Nephron progenitor cell (in vitro differentiated cells): ENCODE results near the gene CMYA5.

Experiments used
- DNase-seq: peaks from one replicate; pipeline ENCODE4 v3.0.0; 2021
- H3K27ac Mint-ChIP-seq: 2 replicates; pipeline ENCODE4 v1.8.0; 2021; ENCODE audit warnings: mild to moderate bottlenecking, moderate library complexity, mixed read lengths
- H3K27me3 Mint-ChIP-seq: 2 replicates; pipeline ENCODE4 v1.8.0; 2021; ENCODE audit warnings: mild to moderate bottlenecking, low read depth, mixed read lengths; ENCODE audit not compliant: poor library complexity
- H3K36me3 Mint-ChIP-seq: 2 replicates; pipeline ENCODE4 v1.8.0; 2021; ENCODE audit warnings: low read depth, mixed read lengths
- H3K4me1 Mint-ChIP-seq: 2 replicates; pipeline ENCODE4 v1.8.0; 2021; ENCODE audit warnings: mixed read lengths
- H3K4me3 Mint-ChIP-seq: 2 replicates; pipeline ENCODE4 v1.8.0; 2021; ENCODE audit warnings: mild to moderate bottlenecking, moderate library complexity, mixed read lengths
- H3K9me3 Mint-ChIP-seq: 2 replicates; pipeline ENCODE4 v1.8.0; 2021; ENCODE audit warnings: mild to moderate bottlenecking, moderate library complexity, mixed read lengths
- TF ChIP-seq, protein P1 (sequence below): fragments of 200-600 bp; sonication (generic); IDR thresholded peaks from 2 replicates; pipeline ENCODE4 v1.5.0; 2021; ENCODE audit warnings: antibody characterized with exemption

CMYA5 gene

DNA sequence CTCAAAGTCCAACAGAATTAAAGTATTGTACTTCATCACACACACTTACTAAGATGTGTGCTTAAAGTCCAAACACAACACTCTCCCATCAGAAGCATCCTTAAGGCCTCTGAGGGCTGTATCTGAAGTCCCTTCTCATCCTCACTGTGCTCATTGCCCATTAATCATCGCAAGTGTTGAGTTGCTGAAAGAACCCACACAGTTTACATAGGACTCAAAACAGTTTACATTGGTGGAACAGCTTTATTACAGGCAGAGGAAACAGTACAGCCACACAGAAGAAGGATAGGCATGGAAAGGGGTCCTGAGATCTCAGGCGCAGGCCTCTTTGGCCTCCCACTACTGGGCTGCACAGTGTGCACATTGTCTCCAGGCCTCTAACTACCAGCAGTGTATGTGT is 113.4 kb downstream of the CMYA5 start:
- Mint-ChIP-seq H3K9me3 (no peaks in the 10 kb centered on the region), H3K4me1 (peaks cover 19% of the 10 kb centered on the region), H3K4me3 (no peak overlapping the region), H3K36me3 (peaks cover 11% of the 10 kb centered on the region), H3K27me3 (no peaks in the 10 kb centered on the region), H3K27ac (no peak overlapping the region)
- DNase-seq = no peak
- TF ChIP-seq, protein P1, sequence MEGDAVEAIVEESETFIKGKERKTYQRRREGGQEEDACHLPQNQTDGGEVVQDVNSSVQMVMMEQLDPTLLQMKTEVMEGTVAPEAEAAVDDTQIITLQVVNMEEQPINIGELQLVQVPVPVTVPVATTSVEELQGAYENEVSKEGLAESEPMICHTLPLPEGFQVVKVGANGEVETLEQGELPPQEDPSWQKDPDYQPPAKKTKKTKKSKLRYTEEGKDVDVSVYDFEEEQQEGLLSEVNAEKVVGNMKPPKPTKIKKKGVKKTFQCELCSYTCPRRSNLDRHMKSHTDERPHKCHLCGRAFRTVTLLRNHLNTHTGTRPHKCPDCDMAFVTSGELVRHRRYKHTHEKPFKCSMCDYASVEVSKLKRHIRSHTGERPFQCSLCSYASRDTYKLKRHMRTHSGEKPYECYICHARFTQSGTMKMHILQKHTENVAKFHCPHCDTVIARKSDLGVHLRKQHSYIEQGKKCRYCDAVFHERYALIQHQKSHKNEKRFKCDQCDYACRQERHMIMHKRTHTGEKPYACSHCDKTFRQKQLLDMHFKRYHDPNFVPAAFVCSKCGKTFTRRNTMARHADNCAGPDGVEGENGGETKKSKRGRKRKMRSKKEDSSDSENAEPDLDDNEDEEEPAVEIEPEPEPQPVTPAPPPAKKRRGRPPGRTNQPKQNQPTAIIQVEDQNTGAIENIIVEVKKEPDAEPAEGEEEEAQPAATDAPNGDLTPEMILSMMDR = no peak

DNA sequence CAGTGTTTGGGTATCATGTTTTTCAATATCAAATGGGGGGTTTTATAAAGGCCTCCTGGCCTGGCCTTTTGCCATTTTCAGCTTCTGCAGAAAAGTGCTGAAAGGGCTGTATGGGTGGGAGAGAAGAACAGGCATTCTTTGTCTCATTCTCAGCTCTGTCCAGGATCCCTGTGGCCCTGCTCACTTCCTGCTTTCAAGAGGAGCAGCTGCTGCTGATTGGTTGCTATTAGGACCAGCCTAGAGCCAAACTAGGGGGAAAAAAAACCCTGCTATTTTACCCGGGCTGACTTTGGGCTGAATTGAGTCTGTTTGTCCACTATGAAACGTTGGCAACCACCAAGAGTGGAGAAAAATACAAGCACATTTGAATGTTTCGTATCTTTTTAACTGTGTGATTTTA is 117.1 kb downstream of the CMYA5 start:
- Mint-ChIP-seq H3K27me3 (no peaks in the 10 kb centered on the region), H3K36me3 (peaks cover 3% of the 10 kb centered on the region), H3K9me3 (no peaks in the 10 kb centered on the region), H3K4me1 (peaks cover 19% of the 10 kb centered on the region), H3K27ac (no peak overlapping the region), H3K4me3 (no peak overlapping the region)
- DNase-seq = no peak
- TF ChIP-seq, protein P1 = no peak

DNA sequence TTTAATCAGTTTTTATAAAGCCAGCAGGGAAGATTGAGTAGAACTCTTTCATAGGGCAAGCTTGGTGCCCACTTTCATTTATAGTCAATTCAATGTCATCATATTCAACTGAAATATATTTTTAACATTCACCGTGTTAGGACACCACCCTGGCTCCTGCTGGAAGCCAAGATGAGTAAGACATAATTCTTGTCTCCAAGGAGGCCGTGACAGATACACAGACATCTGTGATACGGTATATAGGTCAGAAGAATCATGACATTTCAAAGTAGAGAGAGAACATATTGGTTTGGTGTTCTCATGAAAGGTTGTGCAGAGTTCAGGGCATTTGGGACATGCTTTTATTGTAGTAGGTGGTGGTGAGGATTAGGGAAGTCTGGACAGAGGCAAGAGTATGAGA is 120.1 kb downstream of the CMYA5 start:
- H3K4me1 Mint-ChIP-seq = peaks cover 8% of the 10 kb centered on the region
- DNase-seq = no peak
- no peaks in the 10 kb centered on the region for H3K9me3 Mint-ChIP-seq
- TF ChIP-seq, protein P1 = no peak
- no peaks in the 10 kb centered on the region for H3K36me3 Mint-ChIP-seq
- H3K27ac Mint-ChIP-seq = no peak overlapping the region
- no peak overlapping the region for H3K4me3 Mint-ChIP-seq
- no peaks in the 10 kb centered on the region for H3K27me3 Mint-ChIP-seq

DNA sequence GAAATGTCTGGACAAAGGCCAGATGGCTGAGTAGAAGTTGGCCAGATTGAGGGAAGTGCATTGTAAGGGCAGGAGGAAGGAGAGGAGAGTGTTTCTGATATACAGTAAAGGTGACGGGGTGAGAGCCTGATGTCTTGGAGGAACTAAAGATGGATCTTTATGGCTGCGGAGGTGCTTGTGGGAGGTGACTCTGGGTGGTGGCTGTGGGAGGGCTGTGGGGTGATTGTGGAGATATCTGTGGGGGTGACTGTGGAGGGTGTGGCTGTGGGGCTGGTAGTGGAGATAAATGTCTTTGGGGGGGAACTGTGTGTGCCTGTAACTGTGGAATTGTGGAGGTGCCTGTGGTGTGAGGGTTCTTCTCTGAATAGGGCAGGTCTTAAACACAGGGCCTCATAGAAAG is 121.4 kb downstream of the CMYA5 start:
- peaks cover 8% of the 10 kb centered on the region for H3K4me1 Mint-ChIP-seq
- H3K27ac Mint-ChIP-seq = no peak overlapping the region
- TF ChIP-seq, protein P1 = no peak
- DNase-seq = no peak
- H3K36me3 Mint-ChIP-seq = no peaks in the 10 kb centered on the region
- H3K9me3 Mint-ChIP-seq = no peaks in the 10 kb centered on the region
- no peak overlapping the region for H3K4me3 Mint-ChIP-seq
- H3K27me3 Mint-ChIP-seq = peaks cover 3% of the 10 kb centered on the region

DNA sequence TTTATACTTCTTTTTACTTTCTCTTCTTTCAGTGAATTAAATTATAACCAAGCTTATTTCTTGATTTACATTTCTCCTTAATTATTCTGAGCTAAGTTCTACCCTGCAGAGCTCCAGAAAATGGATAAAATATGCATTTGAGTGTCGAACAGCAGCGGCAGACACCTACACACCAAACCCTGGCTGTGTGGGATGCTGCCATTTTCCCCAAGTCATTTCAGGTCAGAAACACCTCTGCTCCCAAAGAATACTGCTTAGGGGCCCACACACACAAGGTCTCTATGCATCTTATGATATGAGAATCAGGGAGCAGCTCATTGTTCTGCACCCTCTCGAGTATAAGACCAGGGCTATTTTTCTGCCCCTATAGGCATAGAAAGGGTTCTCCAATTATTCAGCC is 122.3 kb downstream of the CMYA5 start:
- H3K9me3 Mint-ChIP-seq = no peaks in the 10 kb centered on the region
- TF ChIP-seq, protein P1 = no peak
- no peaks in the 10 kb centered on the region for H3K36me3 Mint-ChIP-seq
- H3K4me3 Mint-ChIP-seq = no peak overlapping the region
- no peak for DNase-seq
- no peak overlapping the region for H3K27ac Mint-ChIP-seq
- H3K4me1 Mint-ChIP-seq = peaks cover 2% of the 10 kb centered on the region
- peaks cover 6% of the 10 kb centered on the region for H3K27me3 Mint-ChIP-seq

DNA sequence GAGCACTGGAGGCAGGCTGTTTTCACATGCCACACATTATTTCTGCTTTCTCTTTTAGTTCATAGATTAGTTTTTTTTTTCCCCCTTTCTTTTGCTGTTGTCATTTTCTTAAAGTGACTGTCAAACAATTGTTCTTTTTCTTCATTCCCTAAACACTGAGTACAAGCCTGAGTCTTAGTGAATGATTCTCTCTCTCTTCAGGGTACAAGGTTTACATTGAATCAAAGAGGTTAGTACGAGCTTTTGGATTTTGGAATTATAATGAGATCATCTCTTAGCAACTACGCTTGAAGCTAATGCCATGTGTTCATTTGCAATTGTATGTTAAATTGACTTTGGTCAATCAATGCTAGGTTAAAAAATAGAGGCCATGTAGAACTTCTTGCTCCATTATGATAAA is 125.1 kb downstream of the CMYA5 start:
- no peak for DNase-seq
- H3K4me1 Mint-ChIP-seq = no peaks in the 10 kb centered on the region
- H3K27ac Mint-ChIP-seq = no peak overlapping the region
- no peak overlapping the region for H3K4me3 Mint-ChIP-seq
- TF ChIP-seq, protein P1 = no peak
- H3K36me3 Mint-ChIP-seq = peaks cover 11% of the 10 kb centered on the region
- peaks cover 10% of the 10 kb centered on the region for H3K27me3 Mint-ChIP-seq
- H3K9me3 Mint-ChIP-seq = peaks cover 13% of the 10 kb centered on the region
